Esophagus squamous epithelium (tissue), 4 donors: ENCODE data around the gene EPHA2.

ENCODE experiments used
- POLR2A ChIP-seq, 4 donors: fragments of 450-650 bp; IDR thresholded peaks; one replicate each; pipeline ENCODE4 v1.6.1; 2017; ENCODE audit warnings: antibody characterized with exemption in 4 of 4, mild to moderate bottlenecking in 4 of 4, moderate library complexity in 3 of 4
- TF ChIP-seq, protein P1 (sequence below), 6 experiments: fragments of 450-650 bp in 4 of 6; fragments of 200-600 bp in 2 of 6; sonication (generic) in 2 of 6; IDR thresholded peaks; one replicate each; pipeline ENCODE4 v1.5.1; 2016 to 2019; ENCODE audit warnings: antibody characterized with exemption in 6 of 6, mild to moderate bottlenecking in 4 of 6, moderate library complexity in 4 of 6

DNA sequence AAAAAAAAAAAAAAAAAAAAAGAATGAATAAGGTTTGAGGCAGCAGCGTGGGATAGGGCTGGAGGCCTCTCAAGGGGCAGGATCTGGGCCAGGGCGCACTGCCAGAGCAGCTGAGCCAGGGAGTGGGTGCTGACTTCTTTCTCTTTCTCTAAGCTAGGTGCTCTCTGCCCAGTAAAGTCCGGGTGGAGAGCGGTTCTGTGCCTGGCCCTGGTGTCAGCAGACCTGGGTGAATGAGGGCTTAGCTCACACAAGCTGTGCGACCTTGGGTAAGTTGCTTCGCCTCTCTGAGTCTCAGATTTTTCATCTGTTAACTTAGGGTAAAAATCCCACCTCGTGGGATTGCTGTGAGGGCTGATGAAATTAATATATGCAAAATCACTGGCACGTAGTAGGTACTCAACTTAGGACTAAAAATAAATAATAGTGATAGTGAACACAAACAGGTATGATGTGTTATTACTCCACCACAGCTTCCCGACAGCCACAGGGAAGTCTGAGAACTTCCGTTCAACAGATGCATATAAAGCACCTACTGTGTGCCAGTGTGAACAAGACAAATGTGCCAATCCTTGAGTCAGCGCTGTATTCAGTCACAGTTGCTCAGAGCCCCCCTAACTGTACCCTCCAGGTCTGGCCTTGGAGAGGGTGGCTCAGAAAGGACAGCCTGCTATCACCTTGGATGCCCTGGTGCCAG lies 80.4 kb downstream of the EPHA2 start:
- no peak for TF ChIP-seq POLR2A (IDR thresholded peaks at IDR 0.05)
- TF ChIP-seq, protein P1, sequence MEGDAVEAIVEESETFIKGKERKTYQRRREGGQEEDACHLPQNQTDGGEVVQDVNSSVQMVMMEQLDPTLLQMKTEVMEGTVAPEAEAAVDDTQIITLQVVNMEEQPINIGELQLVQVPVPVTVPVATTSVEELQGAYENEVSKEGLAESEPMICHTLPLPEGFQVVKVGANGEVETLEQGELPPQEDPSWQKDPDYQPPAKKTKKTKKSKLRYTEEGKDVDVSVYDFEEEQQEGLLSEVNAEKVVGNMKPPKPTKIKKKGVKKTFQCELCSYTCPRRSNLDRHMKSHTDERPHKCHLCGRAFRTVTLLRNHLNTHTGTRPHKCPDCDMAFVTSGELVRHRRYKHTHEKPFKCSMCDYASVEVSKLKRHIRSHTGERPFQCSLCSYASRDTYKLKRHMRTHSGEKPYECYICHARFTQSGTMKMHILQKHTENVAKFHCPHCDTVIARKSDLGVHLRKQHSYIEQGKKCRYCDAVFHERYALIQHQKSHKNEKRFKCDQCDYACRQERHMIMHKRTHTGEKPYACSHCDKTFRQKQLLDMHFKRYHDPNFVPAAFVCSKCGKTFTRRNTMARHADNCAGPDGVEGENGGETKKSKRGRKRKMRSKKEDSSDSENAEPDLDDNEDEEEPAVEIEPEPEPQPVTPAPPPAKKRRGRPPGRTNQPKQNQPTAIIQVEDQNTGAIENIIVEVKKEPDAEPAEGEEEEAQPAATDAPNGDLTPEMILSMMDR (IDR thresholded peaks at IDR 0.05), result no peak
